ENCODE measurements around the gene C16orf95. TPM values are rescaled to one million over a fixed set of nuclear protein-coding genes. Genes with fewer than 3 reads are reported as not detected.

The C16orf95 gene
- total and polyA plus RNA-seq, 4 donors: 2.0 to 6.2 (median 4.6) TPM

- H3K4me1 ChIP-seq (ENCODE audit: control insufficient read depth in 4 of 4, insufficient read depth in 4 of 4, low read length in 3 of 4): peaks cover 0 to 2% (median 0%) of the 10 kb centered on the region in 4 donors
- no peaks in the 10 kb centered on the region for H3K27me3 ChIP-seq (ENCODE audit: control insufficient read depth in 4 of 4, insufficient read depth in 4 of 4, low read length in 3 of 4)
- no peak for DNase-seq (ENCODE audit: low spot score)
- no peak overlapping the region for H3K27ac ChIP-seq (ENCODE audit: low read depth in 1 of 2, low read length in 2 of 2)
- H3K9me3 ChIP-seq (ENCODE audit: control insufficient read depth in 4 of 4, low read length in 3 of 4): no peaks in the 10 kb centered on the region
- TF ChIP-seq MAX (IDR thresholded peaks at IDR 0.05) (no peak), YY1 (IDR thresholded peaks at IDR 0.05) (no peak), JUND (IDR thresholded peaks at IDR 0.05) (no peak)
- WGBS: 94% methylated on average over 17 of the region's 17 CpGs
- peaks cover 7 to 41% (median 37%) of the 10 kb centered on the region in 4 donors for H3K36me3 ChIP-seq (ENCODE audit: control insufficient read depth in 4 of 4, insufficient read depth in 3 of 4, low read depth in 1 of 4, low read length in 3 of 4)
- no peak overlapping the region for H3K4me3 ChIP-seq (ENCODE audit: low read depth in 1 of 3, low read length in 3 of 3)
- H3K9ac ChIP-seq (ENCODE audit: low read depth in 1 of 2, low read length in 2 of 2): no peak overlapping the region
Measured at GRCh38 chr16:87358250-87358649, 41.1 kb upstream of the C16orf95 start.

GRCh38 chr16:87356491-87356853, 39.3 kb upstream of the C16orf95 start:
- H3K4me3 ChIP-seq (ENCODE audit: low read depth in 1 of 3, low read length in 3 of 3): no peak overlapping the region
- H3K27me3 ChIP-seq (ENCODE audit: control insufficient read depth in 4 of 4, insufficient read depth in 4 of 4, low read length in 3 of 4): no peaks in the 10 kb centered on the region
- H3K4me1 ChIP-seq (ENCODE audit: control insufficient read depth in 4 of 4, insufficient read depth in 4 of 4, low read length in 3 of 4): peaks cover 0 to 2% (median 0%) of the 10 kb centered on the region in 4 donors
- WGBS: 95% methylated on average over 8 of the region's 8 CpGs
- H3K27ac ChIP-seq (ENCODE audit: low read depth in 1 of 2, low read length in 2 of 2): no peak overlapping the region
- no peak for TF ChIP-seq FOXA2 (IDR thresholded peaks at IDR 0.05)
- TF ChIP-seq NR2F2 (IDR thresholded peaks at IDR 0.05): no peak
- TF ChIP-seq JUND (IDR thresholded peaks at IDR 0.05): no peak
- no peak for TF ChIP-seq RAD21 (IDR thresholded peaks at IDR 0.05)
- TF ChIP-seq SP1 (IDR thresholded peaks at IDR 0.05): no peak
- no peak for TF ChIP-seq HNF4A (conservative IDR thresholded peaks at IDR 0.05)
- no peak for TF ChIP-seq EGR1 (IDR thresholded peaks at IDR 0.05; ENCODE audit: low read depth in 2 of 2)
- TF ChIP-seq YY1 (IDR thresholded peaks at IDR 0.05): no peak
- no peak for TF ChIP-seq MAX (IDR thresholded peaks at IDR 0.05)
- TF ChIP-seq REST (IDR thresholded peaks at IDR 0.05): no peak
- no peak for TF ChIP-seq FOXA1 (IDR thresholded peaks at IDR 0.05)
- no peak for DNase-seq (ENCODE audit: low spot score)
- no peaks in the 10 kb centered on the region for H3K9me3 ChIP-seq (ENCODE audit: control insufficient read depth in 4 of 4, low read length in 3 of 4)
- no peak overlapping the region for H3K9ac ChIP-seq (ENCODE audit: low read depth in 1 of 2, low read length in 2 of 2)
- peaks cover 5 to 41% (median 31%) of the 10 kb centered on the region in 4 donors for H3K36me3 ChIP-seq (ENCODE audit: control insufficient read depth in 4 of 4, insufficient read depth in 3 of 4, low read depth in 1 of 4, low read length in 3 of 4)

- Histone ChIP-seq H3K36me3 (ENCODE audit: control insufficient read depth in 4 of 4, insufficient read depth in 3 of 4, low read depth in 1 of 4, low read length in 3 of 4) (peaks cover 0 to 25% (median 16%) of the 10 kb centered on the region in 4 donors), H3K4me3 (ENCODE audit: low read depth in 1 of 3, low read length in 3 of 3) (no peak overlapping the region)
- 97% methylated on average over 17 of the region's 17 CpGs for WGBS
Measured at GRCh38 chr16:87353613-87354012, 36.4 kb upstream of the C16orf95 start.

More at GRCh38 chr16:87353613-87354012, 36.4 kb upstream of the C16orf95 start:
- no peak for DNase-seq (ENCODE audit: low spot score)
- no peaks in the 10 kb centered on the region for H3K27me3 ChIP-seq (ENCODE audit: control insufficient read depth in 4 of 4, insufficient read depth in 4 of 4, low read length in 3 of 4)
- TF ChIP-seq REST (IDR thresholded peaks at IDR 0.05) (no peak), YY1 (IDR thresholded peaks at IDR 0.05) (no peak)
- no peaks in the 10 kb centered on the region for H3K9me3 ChIP-seq (ENCODE audit: control insufficient read depth in 4 of 4, low read length in 3 of 4)
- H3K4me1 ChIP-seq (ENCODE audit: control insufficient read depth in 4 of 4, insufficient read depth in 4 of 4, low read length in 3 of 4): peaks cover 0 to 2% (median 0%) of the 10 kb centered on the region in 4 donors
- H3K27ac ChIP-seq (ENCODE audit: low read depth in 1 of 2, low read length in 2 of 2): no peak overlapping the region
- H3K9ac ChIP-seq (ENCODE audit: low read depth in 1 of 2, low read length in 2 of 2): no peak overlapping the region

Data from liver (tissue), 9 donors.